HepG2 (cell line): ENCODE data around the gene OAT. TPM values are rescaled to one million over a fixed set of nuclear protein-coding genes. Genes with fewer than 3 reads are reported as not detected.

ENCODE experiments used
- ATAC-seq: fragments of 200-7000 bp; cut with Tn5 transposase; 3 replicates; pipeline ENCODE4 v1.9.1; 2020; ENCODE audit warnings: mild to moderate bottlenecking, moderate library complexity
- BruUV-seq: library from RNA; stranded (reverse); fragments of 400-500 nt; replicated peaks from 2 replicates; lab custom pipeline; 2021; lab: Mats Ljungman, UMichigan
- CTCF ChIA-PET: fragments of 300-600 bp; formaldehyde crosslinking; extraction: SDS; loops from one replicate; lab custom pipeline; 2021; ENCODE audit warnings: low total read pairs, inconsistent platforms, low intra/inter-chr PET ratio; lab: Yijun Ruan, JAX
- POLR2A ChIA-PET: fragments of 350-600 bp; sonication (Branson Sonifier 250); formaldehyde crosslinking; loops from one replicate; lab custom pipeline; 2020; ENCODE audit warnings: antibody characterized with exemption, inconsistent platforms; lab: Yijun Ruan, JAX
- DNase-seq: peaks from one replicate; pipeline ENCODE4 v3.0.0-alpha.2; 2015; ENCODE audit warnings: low spot score
- FAIRE-seq: peaks from 3 replicates; lab custom pipeline; 2011; peaks lifted over from hg19 to GRCh38; lab: Jason Lieb, UNC
- H2AFZ ChIP-seq: one replicate; pipeline ENCODE4 v1.6.1; 2011; ENCODE audit warnings: low read length, inconsistent platforms
- H3K27ac ChIP-seq: fragments of 300-600 bp; 3 replicates; pipeline ENCODE4 v1.8.0; 2011; ENCODE audit warnings: mixed run types, mild to moderate bottlenecking, mixed read lengths, low read length, inconsistent platforms; ENCODE audit not compliant: insufficient read depth; ENCODE audit errors: extremely low read length
- H3K27me3 ChIP-seq, 2 experiments: fragments of 200-600 bp in 1 of 2; 2 replicates in 1 of 2; 3 replicates in 1 of 2; pipeline versions ENCODE4 v1.6.0 to v1.8.0; 2011; ENCODE audit warnings: low read length in 2 of 2, mild to moderate bottlenecking in 2 of 2, moderate library complexity in 2 of 2, inconsistent platforms in 1 of 2; ENCODE audit not compliant: insufficient read depth in 2 of 2, control insufficient read depth in 1 of 2
- H3K36me3 ChIP-seq, 2 experiments: fragments of 200-600 bp in 1 of 2; replicated peaks in 1 of 2; 2 replicates in 1 of 2; 3 replicates in 1 of 2; pipeline versions ENCODE4 v1.5.1 to v1.8.0; 2011; ENCODE audit warnings: low read length in 2 of 2, inconsistent platforms in 1 of 2; ENCODE audit not compliant: insufficient read depth in 2 of 2, control insufficient read depth in 1 of 2
- H3K4me1 ChIP-seq: 2 replicates; pipeline ENCODE4 v1.5.1; 2012; ENCODE audit warnings: low read length, inconsistent platforms; ENCODE audit not compliant: insufficient read depth
- H3K4me2 ChIP-seq: 2 replicates; pipeline ENCODE4 v1.6.0; 2011; ENCODE audit warnings: low read depth, low read length, inconsistent platforms
- H3K4me3 ChIP-seq, 3 experiments: fragments of 200-600 bp in 1 of 3; sonication (generic), shearing (Covaris generic) in 1 of 3; replicated peaks in 1 of 3; 2 replicates each; pipeline ENCODE4 v1.5.1; 2011 to 2016; ENCODE audit warnings: low read length in 3 of 3, inconsistent platforms in 2 of 3, low read depth in 2 of 3, mild to moderate bottlenecking in 2 of 3, control low read depth in 1 of 3, mixed read lengths in 1 of 3; ENCODE audit not compliant: insufficient read depth in 1 of 3
- H3K79me2 ChIP-seq: one replicate; pipeline ENCODE4 v1.6.1; 2011; ENCODE audit warnings: low read length, inconsistent platforms; ENCODE audit not compliant: insufficient read depth
- H3K9ac ChIP-seq: 2 replicates; pipeline ENCODE4 v1.6.0; 2011; ENCODE audit warnings: mild to moderate bottlenecking, low read depth, low read length, inconsistent platforms; ENCODE audit not compliant: insufficient read depth
- H3K9me3 ChIP-seq: 2 replicates; pipeline ENCODE4 v1.5.1; 2012; ENCODE audit warnings: mild to moderate bottlenecking, low read length
- H4K20me1 ChIP-seq: 2 replicates; pipeline ENCODE4 v1.6.0; 2011; ENCODE audit warnings: inconsistent platforms, mild to moderate bottlenecking, low read length, moderate library complexity; ENCODE audit not compliant: insufficient read depth
- FOXO1 ChIP-seq: sonication (generic); formaldehyde crosslinking; IDR thresholded peaks from 2 replicates; pipeline ENCODE4 v1.4.0; 2020; ENCODE audit warnings: missing genetic modification reagents
- IRF2 ChIP-seq: IDR thresholded peaks from 2 replicates; pipeline ENCODE4 v1.6.1; 2018; ENCODE audit warnings: missing genetic modification reagents, missing compliant biosample characterization
- PHF20 ChIP-seq: sonication (generic); formaldehyde crosslinking; IDR thresholded peaks from 2 replicates; pipeline ENCODE4 v1.5.0; 2020; ENCODE audit warnings: mild to moderate bottlenecking, missing genetic modification reagents
- SKIL ChIP-seq: sonication (generic); formaldehyde crosslinking; IDR thresholded peaks from 2 replicates; pipeline ENCODE4 v1.8.0; 2022; ENCODE audit warnings: missing genetic modification reagents, mild to moderate bottlenecking, moderate library complexity, borderline replicate concordance
- SOX13 ChIP-seq, 3 experiments: fragments of 450-650 bp in 1 of 3; sonication (generic) in 1 of 3; formaldehyde crosslinking in 1 of 3; IDR thresholded peaks in 2 of 3; conservative IDR thresholded peaks in 1 of 3; 2 replicates each; pipeline versions ENCODE4 v1.5.0 to v1.6.1; 2016 to 2020; ENCODE audit warnings: antibody characterized with exemption in 1 of 3, mild to moderate bottlenecking in 1 of 3, missing compliant biosample characterization in 1 of 3, missing genetic modification reagents in 1 of 3, moderate library complexity in 1 of 3
- U2AF2 ChIP-seq: fragments of 200-400 bp; formaldehyde crosslinking; IDR thresholded peaks from 2 replicates; pipeline ENCODE4 v1.6.1; 2017; ENCODE audit warnings: low read depth, mild to moderate bottlenecking, low read length
- ZBTB34 ChIP-seq: sonication (generic); formaldehyde crosslinking; IDR thresholded peaks from 2 replicates; pipeline ENCODE4 v1.8.0; 2022; ENCODE audit warnings: mild to moderate bottlenecking, missing genetic modification reagents
- ZBTB37 ChIP-seq: sonication (generic); formaldehyde crosslinking; IDR thresholded peaks from 2 replicates; pipeline ENCODE4 v1.4.0; 2020; ENCODE audit warnings: mild to moderate bottlenecking, missing genetic modification reagents
- ZBTB8A ChIP-seq: sonication (generic); formaldehyde crosslinking; IDR thresholded peaks from 2 replicates; pipeline ENCODE4 v1.4.0; 2020; ENCODE audit warnings: mild to moderate bottlenecking, low read depth, missing genetic modification reagents, borderline replicate concordance
- ZNF383 ChIP-seq: sonication (generic); formaldehyde crosslinking; IDR thresholded peaks from 2 replicates; pipeline ENCODE4 v1.4.0; 2020; ENCODE audit warnings: missing genetic modification reagents, mild to moderate bottlenecking, borderline replicate concordance
- ZSCAN5A ChIP-seq: sonication (generic); formaldehyde crosslinking; IDR thresholded peaks from 2 replicates; pipeline ENCODE4 v1.8.0; 2022; ENCODE audit warnings: mild to moderate bottlenecking, missing genetic modification reagents, borderline replicate concordance
- WGBS: methylation state at CpG from one replicate; pipeline ENCODE4 v1.1.6; 2017; ENCODE audit warnings: low lambda C conversion rate; 5-methylcytosine and 5-hydroxymethylcytosine counted together
- in situ Hi-C: cut with HindIII; loops from 2 replicates; pipeline ENCODE4 v1.10.0; 2017; ENCODE audit warnings: low pct_unique_long_range_greater_than_20kb; ENCODE audit not compliant: extremely low pct_ligation_motif_present
- intact Hi-C: fragments of 100-400 bp; cut with micrococcal nuclease; formaldehyde crosslinking; loops from one replicate; pipeline ENCODE4 v1.10.0; 2022; ENCODE audit not compliant: unreplicated experiment
- polyA plus RNA-seq, 8 experiments: library from polyadenylated mRNA; depleted of rRNA in 3 of 8; stranded (reverse) in 7 of 8; unstranded in 1 of 8; fragments of >200 nt; fragmentation: Illumina TruSeq in 4 of 8; extraction: Trizol in 4 of 8; gene quantifications; 2 replicates each; pipeline versions ENCODE4 v1.2.1 to v1.2.3, GENCODE V29; 2011 to 2016; ENCODE audit warnings: low read depth in 4 of 8, missing spikeins in 1 of 8, mixed read lengths in 1 of 8; ENCODE audit not compliant: insufficient read depth in 1 of 8
- total RNA-seq, 5 experiments: library from RNA; depleted of rRNA; stranded (reverse); fragments of >200 nt; fragmentation: Illumina TruSeq; extraction: Trizol; gene quantifications; 2 replicates each; pipeline ENCODE4 v1.2.3, GENCODE V29; 2016; ENCODE audit warnings: low read depth in 1 of 5

The OAT gene
- total and polyA plus RNA-seq, 2 of the 13 experiments (the other 11 are each of a cell fraction or from before 2014, with no cell fraction given) = 87.8 to 96.7 TPM

- no peak for TF ChIP-seq ZBTB37 (CRISPR knock-in tag)
- no peak for TF ChIP-seq ZBTB34
- no peak for TF ChIP-seq SKIL (CRISPR knock-in tag)
Observed at GRCh38 chr10:124375691-124376090, 43.0 kb downstream of the OAT start (continued).

- no peak overlapping the region for H2AFZ ChIP-seq
- H3K9ac ChIP-seq = no peak overlapping the region
- H3K27ac ChIP-seq = no peak overlapping the region
- CTCF ChIA-PET = no interaction called here
- H3K9me3 ChIP-seq = no peaks in the 10 kb centered on the region
- H3K79me2 ChIP-seq = no peaks in the 10 kb centered on the region
- H3K4me1 ChIP-seq = no peaks in the 10 kb centered on the region
- POLR2A ChIA-PET = no interaction called here
- H3K4me2 ChIP-seq = no peak overlapping the region
- no peaks in the 10 kb centered on the region for H4K20me1 ChIP-seq
- H3K4me3 ChIP-seq = no peak overlapping the region
- intact Hi-C loops (no loop called here), in situ Hi-C loops (no loop called here)
- 56% methylated on average over 2 of the region's 5 CpGs for WGBS
- no peak for DNase-seq
- no TSS peak for BruUV-seq
- H3K27me3 ChIP-seq = peaks cover 7 to 52% of the 10 kb centered on the region in 2 experiments; a peak in 4 of 5 replicates
- H3K36me3 ChIP-seq = no peaks in the 10 kb centered on the region
- ATAC-seq = no peak
- FAIRE-seq = no peak
- TF ChIP-seq FOXO1 (CRISPR knock-in tag) (no peak), SOX13 (IDR thresholded peaks at IDR 0.05) (no peak), SOX13 (CRISPR knock-in tag; conservative IDR thresholded peaks at IDR 0.05 in 1 of 2, IDR thresholded peaks at IDR 0.05 in 1 of 2) (no peak), ZSCAN5A (CRISPR knock-in tag) (no peak), PHF20 (CRISPR knock-in tag) (no peak), U2AF2 (no peak), IRF2 (no peak), ZNF383 (CRISPR knock-in tag) (no peak), ZBTB8A (CRISPR knock-in tag) (no peak)
Observed at GRCh38 chr10:124375353-124375614, 43.4 kb downstream of the OAT start.
